HCT116 (cell line): ENCODE measurements around the gene DENND1A. TPM values are rescaled to one million over a fixed set of nuclear protein-coding genes. Genes with fewer than 3 reads are reported as not detected.

Experiments used
- ATAC-seq: fragments of 200-7000 bp; cut with Tn5 transposase; 2 replicates; pipeline ENCODE4 v1.9.1; 2020; ENCODE audit warnings: mild to moderate bottlenecking, moderate library complexity
- BruUV-seq: library from RNA; stranded (reverse); fragments of 400-500 nt; replicated peaks from 2 replicates; lab custom pipeline; 2021; lab: Mats Ljungman, UMichigan
- CTCF ChIA-PET: fragments of 300-600 bp; sonication (Branson Sonifier 250); formaldehyde crosslinking; loops from one replicate; lab custom pipeline; 2021; ENCODE audit warnings: antibody characterized with exemption; lab: Charles Lee
- POLR2A ChIA-PET: fragments of 300-600, 350-600 bp; sonication (Branson Sonifier 250); formaldehyde crosslinking; loops from one replicate; lab custom pipeline; 2021; ENCODE audit warnings: antibody characterized with exemption; lab: Charles Lee
- RAD21 ChIA-PET, 2 experiments: fragments of 300-600 bp; sonication (Branson Sonifier 250); formaldehyde crosslinking; loops; one replicate each; lab custom pipeline; 2023; ENCODE audit warnings: low total read pairs in 2 of 2; ENCODE audit not compliant: uncharacterized antibody in 2 of 2, unreplicated experiment in 2 of 2, low non-redundant PET in 1 of 2; lab: Charles Lee
- DNase-seq: peaks from one replicate; pipeline ENCODE4 v3.0.0-alpha.2; 2010; ENCODE audit warnings: low read depth, low spot score
- H2AFZ ChIP-seq: fragments of 200-600 bp; shearing (Covaris generic), sonication (generic); 2 replicates; pipeline ENCODE4 v1.6.1; 2017; ENCODE audit warnings: low read depth, mixed run types, mixed read lengths, antibody characterized with exemption, low read length; ENCODE audit not compliant: poor library complexity, severe bottlenecking
- H3K27ac ChIP-seq: 2 replicates; pipeline ENCODE4 v1.5.1; 2012; ENCODE audit warnings: low read depth, low read length
- H3K27me3 ChIP-seq: fragments of 200-600 bp; sonication (generic); 2 replicates; pipeline ENCODE4 v1.6.1; 2016; ENCODE audit warnings: mixed run types, low read length, mixed read lengths; ENCODE audit not compliant: insufficient read depth
- H3K36me3 ChIP-seq, 2 experiments: fragments of 200-500 bp in 1 of 2; fragments of 200-600 bp in 1 of 2; sonication (Bioruptor generic) in 1 of 2; sonication (generic) in 1 of 2; 2 replicates each; pipeline versions ENCODE4 v1.5.1 to v1.6.1; 2014 to 2016; ENCODE audit warnings: low read length in 2 of 2, inconsistent platforms in 1 of 2, mixed read lengths in 1 of 2, mixed run types in 1 of 2; ENCODE audit not compliant: insufficient read depth in 2 of 2, control insufficient read depth in 1 of 2
- H3K4me1 ChIP-seq, 2 experiments: fragments of 200-600 bp in 1 of 2; sonication (generic) in 1 of 2; 2 replicates each; pipeline versions ENCODE4 v1.5.1 to v1.6.1; 2012 to 2017; ENCODE audit warnings: low read length in 2 of 2, inconsistent platforms in 1 of 2, mild to moderate bottlenecking in 1 of 2, mixed read lengths in 1 of 2, mixed run types in 1 of 2, moderate library complexity in 1 of 2; ENCODE audit not compliant: insufficient read depth in 2 of 2, control insufficient read depth in 1 of 2
- H3K4me2 ChIP-seq: fragments of 200-600 bp; sonication (generic); 2 replicates; pipeline ENCODE4 v1.6.1; 2017; ENCODE audit warnings: mixed run types, low read length, mixed read lengths
- H3K4me3 ChIP-seq, 2 experiments: fragments of 200-600 bp in 1 of 2; sonication (generic) in 1 of 2; replicated peaks in 1 of 2; 2 replicates each; pipeline ENCODE4 v1.5.1; 2011 to 2016; ENCODE audit warnings: low read length in 2 of 2, control low read depth in 1 of 2, low read depth in 1 of 2, mild to moderate bottlenecking in 1 of 2, mixed read lengths in 1 of 2, mixed run types in 1 of 2
- H3K79me2 ChIP-seq: fragments of 200-600 bp; sonication (generic); 2 replicates; pipeline ENCODE4 v1.6.1; 2017; ENCODE audit warnings: mild to moderate bottlenecking, mixed run types, low read length, moderate library complexity, mixed read lengths; ENCODE audit not compliant: insufficient read depth
- H3K9ac ChIP-seq: fragments of 200-600 bp; sonication (generic); 2 replicates; pipeline ENCODE4 v1.6.1; 2016; ENCODE audit warnings: low read length, mixed read lengths
- H3K9me2 ChIP-seq: fragments of 200-600 bp; sonication (generic), shearing (Covaris generic); 2 replicates; pipeline ENCODE4 v1.6.1; 2017; ENCODE audit warnings: mixed run types, mild to moderate bottlenecking, moderate library complexity; ENCODE audit not compliant: insufficient read depth
- H3K9me3 ChIP-seq, 2 experiments: fragments of 200-500 bp in 1 of 2; fragments of 200-600 bp in 1 of 2; sonication (Bioruptor generic) in 1 of 2; sonication (generic) in 1 of 2; 2 replicates each; pipeline ENCODE4 v1.6.1; 2014 to 2017; ENCODE audit warnings: low read length in 2 of 2, mixed read lengths in 2 of 2, inconsistent platforms in 1 of 2, low read depth in 1 of 2, mild to moderate bottlenecking in 1 of 2, mixed run types in 1 of 2, moderate library complexity in 1 of 2; ENCODE audit not compliant: control insufficient read depth in 1 of 2, insufficient read depth in 1 of 2
- H4K20me1 ChIP-seq: fragments of 200-600 bp; sonication (generic), shearing (Covaris generic); 2 replicates; pipeline ENCODE4 v1.6.1; 2017; ENCODE audit warnings: mixed run types, mild to moderate bottlenecking, moderate library complexity; ENCODE audit not compliant: insufficient read depth
- CBX3 ChIP-seq: IDR thresholded peaks from 2 replicates; pipeline ENCODE4 v1.6.1; 2012; ENCODE audit warnings: low read depth
- CEBPB ChIP-seq: IDR thresholded peaks from 2 replicates; pipeline ENCODE4 v1.6.1; 2012; ENCODE audit warnings: low read depth
- ELF1 ChIP-seq: IDR thresholded peaks from 2 replicates; pipeline ENCODE4 v1.6.1; 2012; ENCODE audit warnings: low read depth, borderline replicate concordance
- EZH2 ChIP-seq: fragments of 200-600 bp; sonication (generic); IDR thresholded peaks from 2 replicates; pipeline ENCODE4 v1.6.1; 2017; ENCODE audit warnings: antibody characterized with exemption, mixed run types
- POLR2AphosphoS5 ChIP-seq: IDR thresholded peaks from 2 replicates; pipeline ENCODE4 v1.6.1; 2011; ENCODE audit warnings: mild to moderate bottlenecking, low read depth, low read length, moderate library complexity
- SIN3A ChIP-seq: IDR thresholded peaks from 2 replicates; pipeline ENCODE4 v1.6.1; 2012; ENCODE audit warnings: low read depth
- SP1 ChIP-seq: IDR thresholded peaks from 2 replicates; pipeline ENCODE4 v1.6.1; 2012; ENCODE audit warnings: low read depth
- SRF ChIP-seq: IDR thresholded peaks from 2 replicates; pipeline ENCODE4 v1.6.1; 2012; ENCODE audit warnings: low read depth
- TCF7L2 ChIP-seq: IDR thresholded peaks from 2 replicates; pipeline ENCODE4 v1.7.0; 2011; ENCODE audit warnings: borderline replicate concordance, inconsistent platforms; ENCODE audit not compliant: insufficient read depth, insufficient read length; ENCODE audit errors: extremely low read depth
- YY1 ChIP-seq: IDR thresholded peaks from 2 replicates; pipeline ENCODE4 v1.6.1; 2011; ENCODE audit warnings: low read length, low read depth, moderate library complexity, mild to moderate bottlenecking; ENCODE audit not compliant: insufficient replicate concordance; ENCODE audit errors: extremely low read depth
- intact Hi-C: fragments of 100-400 bp; cut with micrococcal nuclease; formaldehyde crosslinking; loops from 2 replicates; pipeline ENCODE4 v1.10.0; 2022
- total RNA-seq: library from RNA; stranded (reverse); gene quantifications from one replicate; pipeline ENCODE4 v1.2.1, GENCODE V29; 2021; ENCODE audit not compliant: unreplicated experiment
- TF ChIP-seq, protein P1 (sequence below): IDR thresholded peaks from 2 replicates; pipeline ENCODE4 v1.6.1; 2011; ENCODE audit warnings: mild to moderate bottlenecking, low read length, moderate library complexity; ENCODE audit not compliant: insufficient replicate concordance; ENCODE audit errors: extremely low read depth
- TF ChIP-seq, protein P2 (sequence below), 3 experiments: fragments of 200-600 bp in 1 of 3; sonication (generic) in 1 of 3; IDR thresholded peaks in 2 of 3; conservative IDR thresholded peaks in 1 of 3; 2 replicates each; pipeline ENCODE4 v1.5.1; 2012 to 2017; ENCODE audit warnings: low read depth in 2 of 3, low read length in 2 of 3, antibody characterized with exemption in 1 of 3, borderline replicate concordance in 1 of 3, control low read depth in 1 of 3, mild to moderate bottlenecking in 1 of 3, mixed read lengths in 1 of 3, mixed run types in 1 of 3, moderate library complexity in 1 of 3; ENCODE audit not compliant: insufficient read depth in 1 of 3

The DENND1A gene
- total RNA-seq, 1 experiment from 2014 or later: 33.0 TPM

DNA sequence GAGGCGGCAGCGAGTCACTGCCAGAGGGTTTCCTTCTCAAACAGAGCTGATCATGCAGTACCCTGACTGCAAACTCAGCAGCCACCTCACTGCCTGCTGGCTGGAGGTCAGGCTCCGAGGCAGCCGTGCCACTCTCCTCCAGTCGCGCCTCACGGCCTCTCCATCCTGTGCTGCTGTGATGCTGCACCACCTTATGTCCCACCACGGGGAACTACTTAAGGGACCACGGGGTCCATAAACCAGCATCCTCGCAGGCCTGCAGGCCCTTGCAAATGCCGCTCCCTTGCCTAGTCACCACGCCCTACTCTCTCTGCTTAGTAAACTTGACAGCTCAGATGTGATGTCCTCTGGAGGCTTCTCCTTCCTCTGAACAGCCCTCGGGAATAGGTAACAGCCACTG is 474.7 kb downstream of the DENND1A start:
- H3K27ac ChIP-seq: no peak overlapping the region
- H2AFZ ChIP-seq: no peak overlapping the region
- TSS peak; percentile 10 for BruUV-seq
- no peak overlapping the region for H3K4me3 ChIP-seq
- ChIA-PET CTCF (no interaction called here), POLR2A (no interaction called here), RAD21 (no interaction called here)
- no peaks in the 10 kb centered on the region for H3K4me1 ChIP-seq
- no peaks in the 10 kb centered on the region for H4K20me1 ChIP-seq
- H3K9ac ChIP-seq: no peak overlapping the region
- intact Hi-C loops: no loop called here
- H3K79me2 ChIP-seq: no peaks in the 10 kb centered on the region
- no peaks in the 10 kb centered on the region for H3K27me3 ChIP-seq
- H3K36me3 ChIP-seq: no peaks in the 10 kb centered on the region
- ATAC-seq (no peak), DNase-seq (no peak)
- no peak overlapping the region for H3K4me2 ChIP-seq
- TF ChIP-seq YY1: no peak
- no peak for TF ChIP-seq SRF
- TF ChIP-seq, protein P1, sequence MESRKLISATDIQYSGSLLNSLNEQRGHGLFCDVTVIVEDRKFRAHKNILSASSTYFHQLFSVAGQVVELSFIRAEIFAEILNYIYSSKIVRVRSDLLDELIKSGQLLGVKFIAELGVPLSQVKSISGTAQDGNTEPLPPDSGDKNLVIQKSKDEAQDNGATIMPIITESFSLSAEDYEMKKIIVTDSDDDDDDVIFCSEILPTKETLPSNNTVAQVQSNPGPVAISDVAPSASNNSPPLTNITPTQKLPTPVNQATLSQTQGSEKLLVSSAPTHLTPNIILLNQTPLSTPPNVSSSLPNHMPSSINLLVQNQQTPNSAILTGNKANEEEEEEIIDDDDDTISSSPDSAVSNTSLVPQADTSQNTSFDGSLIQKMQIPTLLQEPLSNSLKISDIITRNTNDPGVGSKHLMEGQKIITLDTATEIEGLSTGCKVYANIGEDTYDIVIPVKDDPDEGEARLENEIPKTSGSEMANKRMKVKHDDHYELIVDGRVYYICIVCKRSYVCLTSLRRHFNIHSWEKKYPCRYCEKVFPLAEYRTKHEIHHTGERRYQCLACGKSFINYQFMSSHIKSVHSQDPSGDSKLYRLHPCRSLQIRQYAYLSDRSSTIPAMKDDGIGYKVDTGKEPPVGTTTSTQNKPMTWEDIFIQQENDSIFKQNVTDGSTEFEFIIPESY: no peak
- TF ChIP-seq POLR2AphosphoS5: no peak
- TF ChIP-seq SIN3A: no peak
- no peak for TF ChIP-seq CBX3
- TF ChIP-seq, protein P2, sequence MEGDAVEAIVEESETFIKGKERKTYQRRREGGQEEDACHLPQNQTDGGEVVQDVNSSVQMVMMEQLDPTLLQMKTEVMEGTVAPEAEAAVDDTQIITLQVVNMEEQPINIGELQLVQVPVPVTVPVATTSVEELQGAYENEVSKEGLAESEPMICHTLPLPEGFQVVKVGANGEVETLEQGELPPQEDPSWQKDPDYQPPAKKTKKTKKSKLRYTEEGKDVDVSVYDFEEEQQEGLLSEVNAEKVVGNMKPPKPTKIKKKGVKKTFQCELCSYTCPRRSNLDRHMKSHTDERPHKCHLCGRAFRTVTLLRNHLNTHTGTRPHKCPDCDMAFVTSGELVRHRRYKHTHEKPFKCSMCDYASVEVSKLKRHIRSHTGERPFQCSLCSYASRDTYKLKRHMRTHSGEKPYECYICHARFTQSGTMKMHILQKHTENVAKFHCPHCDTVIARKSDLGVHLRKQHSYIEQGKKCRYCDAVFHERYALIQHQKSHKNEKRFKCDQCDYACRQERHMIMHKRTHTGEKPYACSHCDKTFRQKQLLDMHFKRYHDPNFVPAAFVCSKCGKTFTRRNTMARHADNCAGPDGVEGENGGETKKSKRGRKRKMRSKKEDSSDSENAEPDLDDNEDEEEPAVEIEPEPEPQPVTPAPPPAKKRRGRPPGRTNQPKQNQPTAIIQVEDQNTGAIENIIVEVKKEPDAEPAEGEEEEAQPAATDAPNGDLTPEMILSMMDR (IDR thresholded peaks at IDR 0.05 in 2 of 3, conservative IDR thresholded peaks at IDR 0.05 in 1 of 3; ENCODE audit: borderline replicate concordance in 1 of 3, insufficient read depth in 1 of 3, low read depth in 2 of 3, low read length in 2 of 3): no peak
- no peak for TF ChIP-seq ELF1
- no peak for TF ChIP-seq TCF7L2
- no peak for TF ChIP-seq EZH2
- TF ChIP-seq CEBPB: no peak
- no peak for TF ChIP-seq SP1
- no peaks in the 10 kb centered on the region for H3K9me2 ChIP-seq
- no peaks in the 10 kb centered on the region for H3K9me3 ChIP-seq
